Subcutaneous adipose tissue (tissue), 4 donors: ENCODE measurements around the gene PIK3CD. TPM values are rescaled to one million over a fixed set of nuclear protein-coding genes. Genes with fewer than 3 reads are reported as not detected.

Source experiments
- total RNA-seq, 4 donors: library from RNA; depleted of rRNA; stranded (reverse); fragments of >200 nt; gene quantifications; one replicate each; pipeline ENCODE4 v1.1.0, GENCODE V29; 2016
- TF ChIP-seq, protein P1 (sequence below): fragments of 450-650 bp; IDR thresholded peaks from one replicate; pipeline ENCODE4 v1.5.1; 2016; ENCODE audit warnings: low read depth, mild to moderate bottlenecking, control low read depth, antibody characterized with exemption, moderate library complexity

PIK3CD gene
- total RNA-seq, 4 donors from 2014 or later = 4.7 to 13.9 (median 10.3) TPM

DNA sequence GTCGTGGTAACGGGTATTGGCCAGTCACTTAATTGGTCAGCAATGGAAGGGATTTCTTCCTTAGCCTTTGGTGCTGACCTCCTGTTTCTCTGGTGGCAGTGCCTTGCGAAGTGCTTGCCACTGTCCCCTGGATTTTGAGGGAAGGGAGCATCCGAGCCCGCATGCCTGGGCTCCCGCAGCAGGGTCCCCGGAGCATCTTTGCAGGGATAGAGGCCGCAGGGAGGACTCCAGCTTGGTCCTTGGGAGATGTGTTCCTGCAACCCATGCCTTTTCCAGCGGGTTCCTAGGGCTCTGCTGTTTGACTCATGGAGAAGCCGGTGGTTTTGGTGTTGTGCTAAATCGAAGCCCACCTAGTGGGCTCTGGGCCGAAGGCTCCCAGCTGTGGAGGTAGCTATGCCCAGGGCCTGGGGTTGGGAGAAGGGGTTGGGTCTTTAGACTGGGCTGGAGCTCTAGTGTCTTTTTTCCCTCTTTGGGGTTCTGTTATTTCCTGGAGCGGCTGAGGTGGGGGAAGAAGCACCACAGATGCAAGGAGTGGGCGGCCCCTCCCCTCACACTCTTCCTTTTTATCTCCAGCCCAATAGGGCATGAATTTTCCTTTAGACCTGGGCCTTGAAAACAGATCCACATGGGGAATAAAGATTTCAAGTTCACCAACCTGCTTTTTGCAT lies 39.0 kb downstream of the PIK3CD start:
- TF ChIP-seq, protein P1, sequence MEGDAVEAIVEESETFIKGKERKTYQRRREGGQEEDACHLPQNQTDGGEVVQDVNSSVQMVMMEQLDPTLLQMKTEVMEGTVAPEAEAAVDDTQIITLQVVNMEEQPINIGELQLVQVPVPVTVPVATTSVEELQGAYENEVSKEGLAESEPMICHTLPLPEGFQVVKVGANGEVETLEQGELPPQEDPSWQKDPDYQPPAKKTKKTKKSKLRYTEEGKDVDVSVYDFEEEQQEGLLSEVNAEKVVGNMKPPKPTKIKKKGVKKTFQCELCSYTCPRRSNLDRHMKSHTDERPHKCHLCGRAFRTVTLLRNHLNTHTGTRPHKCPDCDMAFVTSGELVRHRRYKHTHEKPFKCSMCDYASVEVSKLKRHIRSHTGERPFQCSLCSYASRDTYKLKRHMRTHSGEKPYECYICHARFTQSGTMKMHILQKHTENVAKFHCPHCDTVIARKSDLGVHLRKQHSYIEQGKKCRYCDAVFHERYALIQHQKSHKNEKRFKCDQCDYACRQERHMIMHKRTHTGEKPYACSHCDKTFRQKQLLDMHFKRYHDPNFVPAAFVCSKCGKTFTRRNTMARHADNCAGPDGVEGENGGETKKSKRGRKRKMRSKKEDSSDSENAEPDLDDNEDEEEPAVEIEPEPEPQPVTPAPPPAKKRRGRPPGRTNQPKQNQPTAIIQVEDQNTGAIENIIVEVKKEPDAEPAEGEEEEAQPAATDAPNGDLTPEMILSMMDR = no peak

DNA sequence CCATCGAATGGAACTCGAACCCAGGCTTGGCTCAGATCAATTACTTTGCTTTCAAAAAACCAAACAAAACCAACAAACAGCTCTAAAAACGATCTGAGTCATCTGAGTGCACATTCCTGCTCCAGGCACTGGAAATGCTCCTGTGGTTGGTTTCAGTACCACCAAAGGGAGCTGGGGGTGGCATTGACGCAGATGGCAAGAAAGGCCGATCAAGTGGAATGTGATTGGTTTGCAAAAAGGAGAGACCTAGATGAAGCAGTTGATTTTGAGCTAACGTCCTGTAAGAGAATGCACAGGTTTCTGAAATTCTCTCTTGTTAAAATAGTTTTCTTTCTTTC lies 39.5 kb downstream of the PIK3CD start:
- TF ChIP-seq, protein P1 = no peak

DNA sequence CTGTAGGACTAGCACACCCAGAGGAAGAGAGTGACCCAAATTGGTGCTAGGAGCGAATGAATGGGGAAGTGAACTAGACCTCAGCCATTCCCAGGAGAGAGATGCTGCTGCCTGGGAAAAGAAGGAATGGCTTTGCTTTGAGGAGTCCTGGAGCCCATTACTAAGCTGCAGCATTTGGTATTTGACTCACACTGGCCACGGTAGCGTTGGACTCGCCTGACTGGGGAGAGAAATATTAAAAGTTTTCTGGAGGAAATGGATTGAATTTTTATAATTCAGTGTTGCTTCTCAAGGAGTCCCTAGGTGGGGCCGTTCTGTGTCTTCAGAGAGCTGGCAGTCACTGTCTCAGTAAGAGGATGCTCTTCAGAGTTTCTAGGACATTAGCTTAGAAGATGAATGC lies 40.2 kb downstream of the PIK3CD start:
- TF ChIP-seq, protein P1 = no peak

DNA sequence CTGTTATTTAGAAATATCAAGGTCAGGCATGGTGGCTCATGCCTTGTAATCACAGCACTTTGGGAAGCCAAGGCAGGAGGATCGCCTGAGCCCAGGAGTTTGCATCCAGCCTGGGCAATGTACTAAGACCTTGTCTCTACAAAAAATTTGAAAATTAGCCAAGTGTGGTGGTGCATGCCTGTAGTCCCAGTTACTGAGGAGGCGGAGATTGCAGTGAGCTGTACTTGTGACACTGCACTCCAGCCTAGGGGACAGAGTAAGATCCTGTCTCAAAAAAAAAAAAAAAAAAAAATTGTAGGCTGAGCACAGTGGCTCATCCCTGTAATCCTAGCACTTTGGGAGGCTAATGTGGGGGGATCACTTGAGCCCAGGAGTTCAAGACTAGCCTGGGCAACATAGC lies 45.3 kb downstream of the PIK3CD start:
- TF ChIP-seq, protein P1 = no peak

DNA sequence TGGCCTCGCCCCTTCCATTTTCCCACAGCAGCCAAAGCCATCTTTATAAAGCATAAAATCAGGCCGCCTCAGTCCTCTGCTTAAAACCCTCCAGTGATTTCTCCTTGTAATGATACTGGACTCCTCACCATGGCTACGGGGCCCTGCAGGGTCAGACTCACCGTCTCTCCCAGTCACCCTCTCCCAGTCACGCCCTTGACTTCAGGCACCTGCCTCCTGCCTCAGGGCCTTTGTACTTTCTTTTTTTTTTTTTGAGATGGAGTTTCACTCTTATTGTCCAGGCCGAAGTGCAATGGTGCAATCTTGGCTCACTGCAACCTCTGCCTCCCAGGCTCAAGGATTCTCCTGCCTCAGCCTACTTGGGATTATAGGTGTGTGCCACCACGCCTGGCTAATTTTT lies 47.8 kb downstream of the PIK3CD start:
- TF ChIP-seq, protein P1 = no peak

DNA sequence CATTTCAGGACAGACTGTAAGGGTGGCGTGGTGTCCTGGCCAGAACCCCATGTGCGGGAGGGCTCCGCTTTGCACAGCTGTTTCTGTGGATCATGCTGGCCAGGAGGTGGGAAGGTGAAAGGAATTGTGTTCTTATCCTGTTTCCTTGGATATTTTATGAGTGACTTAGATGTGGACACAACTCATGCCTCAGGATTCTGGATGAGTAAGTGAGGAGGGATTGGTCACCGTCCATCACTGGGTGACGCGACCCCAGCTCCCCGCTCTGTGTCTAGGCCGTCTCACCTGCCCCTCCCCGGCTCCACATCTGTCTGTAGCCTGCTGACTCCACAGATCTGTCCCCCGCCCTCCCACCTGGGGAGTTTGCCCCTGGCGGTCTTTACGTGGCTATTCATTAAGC lies 48.8 kb downstream of the PIK3CD start:
- TF ChIP-seq, protein P1 = no peak

DNA sequence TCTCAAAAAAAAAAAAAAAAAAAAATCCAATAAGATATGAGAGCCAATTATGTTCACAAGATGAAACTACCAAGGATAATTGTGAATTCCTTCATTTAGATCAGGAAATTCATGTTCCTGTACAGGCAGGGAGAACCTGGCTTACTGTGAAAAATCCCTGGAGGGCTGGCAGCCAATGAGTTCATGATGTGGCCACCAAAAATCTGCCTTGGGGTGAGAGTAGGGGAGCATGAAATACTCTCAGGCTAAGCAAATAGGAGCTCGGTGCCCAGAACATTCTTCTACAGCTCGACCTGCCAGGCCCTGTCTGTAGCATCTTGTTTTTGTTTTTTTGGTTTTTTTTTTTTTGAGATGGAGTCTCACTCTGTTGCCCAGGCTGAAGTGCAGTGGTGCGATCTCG lies 50.1 kb downstream of the PIK3CD start:
- TF ChIP-seq, protein P1 = no peak
